Measurements from ENCODE around the gene MMP28.

The MMP28 gene

GRCh38 chr17:35765086-35765710 is 30.2 kb downstream of the MMP28 start:
- TF ChIP-seq, protein P1, sequence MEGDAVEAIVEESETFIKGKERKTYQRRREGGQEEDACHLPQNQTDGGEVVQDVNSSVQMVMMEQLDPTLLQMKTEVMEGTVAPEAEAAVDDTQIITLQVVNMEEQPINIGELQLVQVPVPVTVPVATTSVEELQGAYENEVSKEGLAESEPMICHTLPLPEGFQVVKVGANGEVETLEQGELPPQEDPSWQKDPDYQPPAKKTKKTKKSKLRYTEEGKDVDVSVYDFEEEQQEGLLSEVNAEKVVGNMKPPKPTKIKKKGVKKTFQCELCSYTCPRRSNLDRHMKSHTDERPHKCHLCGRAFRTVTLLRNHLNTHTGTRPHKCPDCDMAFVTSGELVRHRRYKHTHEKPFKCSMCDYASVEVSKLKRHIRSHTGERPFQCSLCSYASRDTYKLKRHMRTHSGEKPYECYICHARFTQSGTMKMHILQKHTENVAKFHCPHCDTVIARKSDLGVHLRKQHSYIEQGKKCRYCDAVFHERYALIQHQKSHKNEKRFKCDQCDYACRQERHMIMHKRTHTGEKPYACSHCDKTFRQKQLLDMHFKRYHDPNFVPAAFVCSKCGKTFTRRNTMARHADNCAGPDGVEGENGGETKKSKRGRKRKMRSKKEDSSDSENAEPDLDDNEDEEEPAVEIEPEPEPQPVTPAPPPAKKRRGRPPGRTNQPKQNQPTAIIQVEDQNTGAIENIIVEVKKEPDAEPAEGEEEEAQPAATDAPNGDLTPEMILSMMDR (IDR thresholded peaks at IDR 0.05; ENCODE audit: low read depth, low read length): no peak
- H3K9me3 ChIP-seq (ENCODE audit: severe bottlenecking): no peaks in the 10 kb centered on the region
- H3K4me3 ChIP-seq (ENCODE audit: low read depth, low read length): peak overlapping the region; percentile 77
- H3K27ac ChIP-seq: peak overlapping the region; percentile 63
- DNase-seq: no peak
- no peaks in the 10 kb centered on the region for H3K36me3 ChIP-seq
- no peaks in the 10 kb centered on the region for H3K27me3 ChIP-seq (ENCODE audit: insufficient read depth, low read depth, severe bottlenecking)

GRCh38 chr17:35764123-35764991 is 31.1 kb downstream of the MMP28 start:
- H3K4me3 ChIP-seq (ENCODE audit: low read depth, low read length): peak overlapping the region; percentile 77
- peak overlapping the region; percentile 63 for H3K27ac ChIP-seq
- H3K9me3 ChIP-seq (ENCODE audit: severe bottlenecking): no peaks in the 10 kb centered on the region
- DNase-seq: peak; percentile 92
- TF ChIP-seq, protein P1 (IDR thresholded peaks at IDR 0.05; ENCODE audit: low read depth, low read length): peak; percentile 99
- no peaks in the 10 kb centered on the region for H3K36me3 ChIP-seq
- no peaks in the 10 kb centered on the region for H3K27me3 ChIP-seq (ENCODE audit: insufficient read depth, low read depth, severe bottlenecking)

GRCh38 chr17:35763767-35764122 is 31.7 kb downstream of the MMP28 start:
- H3K4me3 ChIP-seq (ENCODE audit: low read depth, low read length): peak overlapping the region; percentile 77
- no peak for DNase-seq
- H3K36me3 ChIP-seq: no peaks in the 10 kb centered on the region
- no peaks in the 10 kb centered on the region for H3K9me3 ChIP-seq (ENCODE audit: severe bottlenecking)
- TF ChIP-seq, protein P1 (IDR thresholded peaks at IDR 0.05; ENCODE audit: low read depth, low read length): no peak
- H3K27ac ChIP-seq: no peak overlapping the region
- no peaks in the 10 kb centered on the region for H3K27me3 ChIP-seq (ENCODE audit: insufficient read depth, low read depth, severe bottlenecking)

GRCh38 chr17:35761601-35762000 is 33.8 kb downstream of the MMP28 start:
- DNase-seq: no peak
- TF ChIP-seq, protein P1 (IDR thresholded peaks at IDR 0.05; ENCODE audit: low read depth, low read length): no peak
- no peak overlapping the region for H3K4me3 ChIP-seq (ENCODE audit: low read depth, low read length)
- no peak overlapping the region for H3K27ac ChIP-seq
- H3K9me3 ChIP-seq (ENCODE audit: severe bottlenecking): no peaks in the 10 kb centered on the region
- H3K27me3 ChIP-seq (ENCODE audit: insufficient read depth, low read depth, severe bottlenecking): no peaks in the 10 kb centered on the region
- no peaks in the 10 kb centered on the region for H3K36me3 ChIP-seq

- Histone ChIP-seq H3K4me3 (ENCODE audit: low read depth, low read length) (no peak within 1 kb of the TSS), H3K27ac (no peak within 1 kb of the TSS), H3K36me3 (no peaks in the 10 kb centered on the region), H3K9me3 (ENCODE audit: severe bottlenecking) (no peaks in the 10 kb centered on the region), H3K27me3 (ENCODE audit: insufficient read depth, low read depth, severe bottlenecking) (no peaks in the 10 kb centered on the region)
- TF ChIP-seq, protein P1 (IDR thresholded peaks at IDR 0.05; ENCODE audit: low read depth, low read length): no peak
- no peak for DNase-seq
Observed at GRCh38 chr17:35760587-35760986, 34.9 kb downstream of the MMP28 start, which contains the start of gene C17orf50. Gene C17orf50, plus strand, starts transcription at chr17:35760887. Its CDS starts 55 bp downstream, at chr17:35760942.
